ENCODE results near the gene SLC39A13. TPM values are rescaled to one million over a fixed set of nuclear protein-coding genes. Genes with fewer than 3 reads are reported as not detected.

SLC39A13 gene
- total RNA-seq, 1 donor from 2014 or later, result 53.5 TPM

DNA sequence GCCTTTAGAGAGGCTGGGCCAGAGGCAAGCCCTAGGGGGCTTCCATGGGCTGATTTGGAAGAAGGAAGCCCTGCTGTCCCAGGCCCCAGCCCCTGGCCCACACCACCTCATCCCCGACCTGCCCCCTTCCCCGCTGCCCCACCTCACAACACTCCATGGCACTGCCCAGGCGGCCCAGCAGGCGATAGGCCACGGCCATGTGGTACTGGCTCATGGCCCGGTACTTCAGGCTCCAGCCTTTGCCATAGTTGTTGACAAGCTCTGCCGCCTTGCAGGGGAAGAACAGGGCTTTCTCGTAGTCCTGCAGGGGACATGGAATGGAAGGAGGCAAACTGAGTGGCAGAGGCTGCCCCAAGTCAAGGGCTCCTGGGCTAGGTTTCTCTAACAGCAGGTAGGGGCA is 34.1 kb downstream of the SLC39A13 start:
- Histone ChIP-seq H3K4me3 (no peak overlapping the region), H3K4me1 (no peaks in the 10 kb centered on the region), H3K9me3 (no peaks in the 10 kb centered on the region), H3K36me3 (no peaks in the 10 kb centered on the region), H3K27me3 (no peaks in the 10 kb centered on the region), H3K27ac (no peak overlapping the region)
- TF ChIP-seq POLR2A (IDR thresholded peaks at IDR 0.05) (no peak), POLR2AphosphoS5 (IDR thresholded peaks at IDR 0.05; ENCODE audit: insufficient read depth in 1 of 2, low read depth in 1 of 2) (no peak)
- TF ChIP-seq, protein P1, sequence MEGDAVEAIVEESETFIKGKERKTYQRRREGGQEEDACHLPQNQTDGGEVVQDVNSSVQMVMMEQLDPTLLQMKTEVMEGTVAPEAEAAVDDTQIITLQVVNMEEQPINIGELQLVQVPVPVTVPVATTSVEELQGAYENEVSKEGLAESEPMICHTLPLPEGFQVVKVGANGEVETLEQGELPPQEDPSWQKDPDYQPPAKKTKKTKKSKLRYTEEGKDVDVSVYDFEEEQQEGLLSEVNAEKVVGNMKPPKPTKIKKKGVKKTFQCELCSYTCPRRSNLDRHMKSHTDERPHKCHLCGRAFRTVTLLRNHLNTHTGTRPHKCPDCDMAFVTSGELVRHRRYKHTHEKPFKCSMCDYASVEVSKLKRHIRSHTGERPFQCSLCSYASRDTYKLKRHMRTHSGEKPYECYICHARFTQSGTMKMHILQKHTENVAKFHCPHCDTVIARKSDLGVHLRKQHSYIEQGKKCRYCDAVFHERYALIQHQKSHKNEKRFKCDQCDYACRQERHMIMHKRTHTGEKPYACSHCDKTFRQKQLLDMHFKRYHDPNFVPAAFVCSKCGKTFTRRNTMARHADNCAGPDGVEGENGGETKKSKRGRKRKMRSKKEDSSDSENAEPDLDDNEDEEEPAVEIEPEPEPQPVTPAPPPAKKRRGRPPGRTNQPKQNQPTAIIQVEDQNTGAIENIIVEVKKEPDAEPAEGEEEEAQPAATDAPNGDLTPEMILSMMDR (IDR thresholded peaks at IDR 0.05), result no peak
- intact Hi-C loops (cut with DNase I), result no loop called here
- DNase-seq (ENCODE audit: extremely low spot score in 2 of 2), result no peak

DNA sequence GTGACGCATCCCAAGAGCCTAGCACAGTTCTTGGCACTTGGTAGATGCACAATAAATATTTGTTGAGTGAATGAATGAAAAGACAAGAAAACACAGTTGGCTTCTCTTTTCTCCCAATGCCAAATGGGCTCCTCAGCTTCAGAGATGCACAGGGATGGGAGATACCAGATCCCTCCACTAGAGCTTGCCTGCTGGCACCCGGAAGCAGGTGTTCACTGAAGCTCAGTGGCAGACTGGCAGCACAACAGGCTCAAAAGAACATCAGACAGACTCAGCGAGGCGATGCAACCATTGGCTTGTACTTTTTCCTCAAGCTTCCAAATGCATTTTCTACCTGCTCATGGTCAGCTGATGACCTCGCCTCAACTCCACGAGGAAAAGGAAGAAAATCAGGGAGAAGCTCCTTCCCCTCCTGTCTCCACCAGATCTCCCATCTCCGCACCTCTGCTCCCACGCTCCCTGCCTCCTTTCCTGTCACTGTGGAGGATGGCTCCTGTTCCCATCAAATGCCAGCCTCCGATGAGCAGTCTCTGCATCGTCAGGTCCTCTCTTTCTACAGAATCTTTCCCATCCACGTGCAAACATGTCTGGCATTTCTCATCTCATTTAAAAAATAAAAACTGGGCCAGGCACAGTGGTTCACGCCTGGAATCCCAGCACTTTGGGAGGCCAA is 34.8 kb downstream of the SLC39A13 start:
- intact Hi-C loops (cut with DNase I), result no loop called here

DNA sequence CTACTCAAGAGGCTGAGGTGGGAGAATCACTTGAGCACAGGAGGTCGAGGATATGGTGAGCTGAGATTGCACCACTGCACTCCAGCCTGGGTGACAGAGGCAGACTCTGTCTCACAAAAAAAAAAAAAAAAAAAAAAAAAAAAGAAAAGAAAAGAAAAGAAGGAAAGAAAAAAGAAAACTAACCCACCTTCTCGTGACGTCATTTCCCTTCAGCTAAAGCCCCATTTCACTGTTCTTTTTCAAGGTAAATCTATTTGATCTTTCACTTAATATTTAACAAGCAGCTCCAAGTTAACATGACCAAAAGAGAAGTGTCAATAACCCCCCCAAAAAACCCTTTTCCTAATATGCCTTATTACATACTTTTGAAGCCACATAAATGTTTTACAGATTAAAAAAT is 35.4 kb downstream of the SLC39A13 start:
- no peaks in the 10 kb centered on the region for H3K27me3 ChIP-seq
- no peak overlapping the region for H3K4me3 ChIP-seq
- TF ChIP-seq POLR2A (IDR thresholded peaks at IDR 0.05) (no peak), POLR2AphosphoS5 (IDR thresholded peaks at IDR 0.05; ENCODE audit: insufficient read depth in 1 of 2, low read depth in 1 of 2) (no peak)
- TF ChIP-seq, protein P1 (IDR thresholded peaks at IDR 0.05), result no peak
- DNase-seq (ENCODE audit: extremely low spot score in 2 of 2), result no peak
- intact Hi-C loops (cut with DNase I), result no loop called here
- H3K9me3 ChIP-seq, result no peaks in the 10 kb centered on the region
- H3K36me3 ChIP-seq, result no peaks in the 10 kb centered on the region
- no peaks in the 10 kb centered on the region for H3K4me1 ChIP-seq
- no peak overlapping the region for H3K27ac ChIP-seq

More for the DNA sequence above, 34.8 kb downstream of the SLC39A13 start:
- no peak overlapping the region for H3K27ac ChIP-seq
- H3K4me1 ChIP-seq, result no peaks in the 10 kb centered on the region
- TF ChIP-seq, protein P1 (IDR thresholded peaks at IDR 0.05), result no peak
- TF ChIP-seq POLR2AphosphoS5 (IDR thresholded peaks at IDR 0.05; ENCODE audit: insufficient read depth in 1 of 2, low read depth in 1 of 2), result no peak
- no peaks in the 10 kb centered on the region for H3K9me3 ChIP-seq
- H3K36me3 ChIP-seq, result no peaks in the 10 kb centered on the region
- no peaks in the 10 kb centered on the region for H3K27me3 ChIP-seq
- no peak overlapping the region for H3K4me3 ChIP-seq
- no peak for DNase-seq (ENCODE audit: extremely low spot score in 2 of 2)

DNA sequence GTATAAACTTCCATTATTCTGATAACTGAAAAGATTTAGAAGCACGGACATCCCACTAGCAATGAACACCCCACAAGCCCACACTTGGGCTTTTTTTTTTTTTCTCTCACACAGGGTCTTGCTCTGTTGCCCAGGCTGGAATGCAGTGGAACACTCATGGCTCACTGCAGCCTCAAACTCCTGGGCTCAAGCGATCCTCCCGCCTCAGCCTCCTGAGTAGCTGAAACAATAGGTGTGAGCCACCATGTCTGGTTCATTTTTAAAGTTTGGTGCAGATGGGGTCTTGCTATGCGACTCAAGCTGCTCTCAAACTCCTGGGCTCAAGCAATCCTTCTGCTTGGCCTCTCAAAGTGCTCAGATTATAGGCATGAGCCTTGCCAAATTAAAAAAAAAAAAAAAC is 37.5 kb downstream of the SLC39A13 start:
- Histone ChIP-seq H3K36me3 (no peaks in the 10 kb centered on the region), H3K27ac (no peak overlapping the region), H3K4me1 (no peaks in the 10 kb centered on the region), H3K4me3 (no peak overlapping the region), H3K27me3 (no peaks in the 10 kb centered on the region), H3K9me3 (no peaks in the 10 kb centered on the region)
- DNase-seq (ENCODE audit: extremely low spot score in 2 of 2), result no peak
- TF ChIP-seq POLR2A (IDR thresholded peaks at IDR 0.05) (no peak), POLR2AphosphoS5 (IDR thresholded peaks at IDR 0.05; ENCODE audit: insufficient read depth in 1 of 2, low read depth in 1 of 2) (no peak)
- TF ChIP-seq, protein P1 (IDR thresholded peaks at IDR 0.05), result no peak
- intact Hi-C loops (cut with DNase I), result no loop called here

DNA sequence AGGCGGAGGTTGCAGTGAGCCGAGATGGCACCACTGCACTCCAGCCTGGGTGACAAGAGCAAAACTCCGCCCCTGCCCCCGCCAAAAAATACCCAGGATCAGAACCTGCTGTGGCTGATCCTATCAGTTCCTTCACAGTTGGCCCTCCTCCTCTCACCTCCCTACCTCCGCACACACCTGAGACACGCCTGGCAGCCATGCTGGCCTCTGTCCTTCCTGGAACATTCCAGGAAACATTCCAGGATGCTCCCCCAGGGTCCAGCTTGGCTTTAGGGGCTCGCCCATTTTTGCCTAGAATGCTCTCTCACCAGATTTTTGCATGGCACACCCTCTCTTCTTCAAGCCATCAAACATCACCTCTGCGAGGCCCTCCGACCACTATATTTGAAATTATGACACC is 38.4 kb downstream of the SLC39A13 start:
- Histone ChIP-seq H3K36me3 (no peaks in the 10 kb centered on the region), H3K4me3 (no peak overlapping the region), H3K4me1 (no peaks in the 10 kb centered on the region), H3K27ac (no peak overlapping the region), H3K9me3 (no peaks in the 10 kb centered on the region), H3K27me3 (no peaks in the 10 kb centered on the region)
- intact Hi-C loops (cut with DNase I), result no loop called here
- no peak for TF ChIP-seq POLR2AphosphoS5 (IDR thresholded peaks at IDR 0.05; ENCODE audit: insufficient read depth in 1 of 2, low read depth in 1 of 2)
- TF ChIP-seq, protein P1 (IDR thresholded peaks at IDR 0.05), result no peak
- TF ChIP-seq POLR2A (IDR thresholded peaks at IDR 0.05), result no peak
- DNase-seq (ENCODE audit: extremely low spot score in 2 of 2), result no peak

All from vagina (tissue), 2 donors.